Left colon (tissue), 2 donors: Measurements from ENCODE around the gene SLC17A9. TPM values are rescaled to one million over a fixed set of nuclear protein-coding genes. Genes with fewer than 3 reads are reported as not detected.

Experiments used
- ATAC-seq: fragments of 200-7000 bp; cut with Tn5 transposase; one replicate; pipeline ENCODE4 v1.9.1; 2020; ENCODE audit warnings: mild to moderate bottlenecking, moderate library complexity
- DNase-seq, 2 donors: peaks; one replicate each; pipeline ENCODE4 v3.0.0-alpha.2; 2020
- intact Hi-C, 2 donors: fragments of 100-400 bp; cut with DNase I in 1 of 2; cut with micrococcal nuclease in 1 of 2; formaldehyde crosslinking; loops; one replicate each; pipeline versions ENCODE4 v1.11.2 to v1.14.0; 2022; cut with DNase I, micrococcal nuclease
- total RNA-seq, 2 donors: library from RNA; stranded (reverse); fragmentation: NEBNext Ultra II Directional; extraction: Animal tissue kit (Norgen Biotek cat#: 25700); gene quantifications; one replicate each; pipeline ENCODE4 v1.2.1, GENCODE V29; 2021
- donor health status: DM: no; HTN: no; CAD: no.
- donor health status: DM: yes; HTN: yes; CAD: no.

The SLC17A9 gene
- total RNA-seq, 2 donors from 2014 or later, result 17.7 to 28.1 TPM

DNA sequence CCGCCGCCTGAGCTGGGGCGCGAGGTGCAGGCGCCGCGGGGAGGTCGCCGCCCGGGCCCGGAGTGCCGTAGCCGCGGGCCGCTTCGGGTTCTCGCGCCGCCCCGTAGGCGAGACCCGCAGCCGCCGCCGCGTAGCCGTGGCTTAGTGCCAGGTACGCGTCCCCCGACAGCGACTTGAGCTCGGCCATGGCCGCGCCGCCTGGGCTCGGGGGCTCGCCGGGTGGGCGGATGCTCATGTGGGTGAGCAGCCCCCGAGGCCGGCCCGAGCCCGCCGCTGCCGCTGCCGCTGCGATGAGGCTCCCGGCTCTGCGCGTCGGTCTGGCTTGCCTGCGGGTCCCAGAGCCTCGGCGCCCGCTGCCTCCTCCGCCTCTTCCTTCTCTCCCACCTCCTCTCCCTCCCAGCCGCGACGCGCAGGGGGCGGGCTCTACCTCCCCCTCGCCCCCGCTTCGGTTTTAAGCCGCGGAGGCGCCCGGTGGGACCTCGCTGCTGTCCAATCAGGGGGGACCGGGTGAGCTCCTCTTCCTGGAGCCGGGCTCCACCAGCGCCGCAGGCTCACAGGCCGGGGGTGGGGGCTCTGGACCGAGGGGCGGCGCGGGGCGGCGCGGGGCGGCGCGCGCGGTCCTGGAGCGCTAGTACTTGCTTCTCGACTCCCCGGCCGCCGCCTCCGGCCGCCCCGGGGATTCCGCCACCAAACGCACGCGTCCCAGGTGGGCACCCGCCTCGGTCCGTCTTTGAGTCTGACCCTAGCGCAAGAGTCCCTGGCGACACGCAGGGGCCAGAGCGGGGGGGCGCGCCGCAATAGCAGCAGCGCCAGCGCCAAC is 54.2 kb downstream of the SLC17A9 start, which contains the start of gene BHLHE23:
BHLHE23 (minus strand) TSS at position 425 of the 820 bp plus-strand sequence; CDS start at position 235, 190 bp downstream.
- DNase-seq (no peak), ATAC-seq (no peak)
- intact Hi-C loops, result loop anchor here in 1 of 2 donors (10.0 kb wide), 1 partner anchor 112 kb away; no protein-coding TSS in a partner anchor

DNA sequence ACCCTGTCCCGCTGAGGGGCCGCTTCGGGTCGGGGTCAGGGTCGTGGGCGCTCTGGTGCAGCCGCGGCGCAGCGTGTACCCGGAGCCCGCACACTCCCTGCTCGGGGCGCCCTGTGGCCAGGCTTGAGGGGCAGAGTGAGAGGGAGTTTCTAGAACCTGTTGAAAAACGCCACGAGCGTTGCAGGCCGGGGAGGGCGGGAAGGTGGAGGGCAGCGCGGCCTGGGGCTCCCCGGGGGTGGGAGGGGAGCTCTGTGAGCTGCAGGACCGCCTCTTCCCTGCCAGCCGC is 54.8 kb downstream of the SLC17A9 start:
- DNase-seq (no peak), ATAC-seq (no peak)
- intact Hi-C loops, result loop anchor here in 1 of 2 donors (10.0 kb wide), 1 partner anchor 113 kb away; no protein-coding TSS in a partner anchor

DNA sequence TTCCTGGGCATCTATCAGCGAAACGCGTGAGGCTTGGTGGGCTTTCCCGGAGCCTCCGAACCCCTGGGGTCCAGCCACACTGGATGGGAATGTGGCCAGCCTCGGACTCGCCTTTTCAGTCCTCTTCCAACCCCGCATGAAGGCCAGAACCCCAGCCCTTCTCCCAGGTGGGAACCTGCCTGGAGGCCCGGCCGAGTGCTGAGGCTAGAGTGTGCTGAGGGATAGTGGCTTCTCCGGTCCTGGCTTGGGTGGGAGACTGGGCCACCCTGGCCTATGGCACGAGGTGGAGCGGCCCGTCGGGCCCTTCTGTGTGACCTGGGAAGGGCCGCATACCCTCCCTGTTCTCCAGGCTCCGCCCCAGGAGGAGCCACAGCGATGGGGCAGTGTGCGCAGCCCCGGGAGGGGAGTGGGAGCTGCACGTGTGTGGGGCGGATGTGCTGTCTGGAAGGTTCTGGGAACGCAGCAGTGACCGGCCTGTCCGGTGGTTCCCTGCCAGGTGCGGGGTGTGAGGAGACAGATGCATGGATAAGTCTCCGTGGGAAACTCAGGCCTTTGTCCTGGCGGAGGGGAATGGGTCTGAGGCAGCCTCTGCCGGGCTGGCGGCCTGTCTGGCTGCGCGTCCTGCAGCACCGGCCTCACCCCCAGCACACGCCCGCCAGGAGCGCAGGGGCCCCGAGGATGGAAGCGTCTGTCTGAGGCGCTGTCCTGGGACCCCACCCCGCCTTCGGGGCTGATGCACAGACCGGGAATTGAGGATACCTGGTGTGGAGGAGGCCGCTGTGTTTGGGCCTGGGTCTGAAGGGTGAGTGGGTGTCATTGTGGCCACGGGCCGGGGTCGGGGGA is 55.4 kb downstream of the SLC17A9 start:
- ATAC-seq, result no peak
- no peak for DNase-seq
- intact Hi-C loops, result loop anchor here in 1 of 2 donors (10.0 kb wide), 1 partner anchor 113 kb away; no protein-coding TSS in a partner anchor

DNA sequence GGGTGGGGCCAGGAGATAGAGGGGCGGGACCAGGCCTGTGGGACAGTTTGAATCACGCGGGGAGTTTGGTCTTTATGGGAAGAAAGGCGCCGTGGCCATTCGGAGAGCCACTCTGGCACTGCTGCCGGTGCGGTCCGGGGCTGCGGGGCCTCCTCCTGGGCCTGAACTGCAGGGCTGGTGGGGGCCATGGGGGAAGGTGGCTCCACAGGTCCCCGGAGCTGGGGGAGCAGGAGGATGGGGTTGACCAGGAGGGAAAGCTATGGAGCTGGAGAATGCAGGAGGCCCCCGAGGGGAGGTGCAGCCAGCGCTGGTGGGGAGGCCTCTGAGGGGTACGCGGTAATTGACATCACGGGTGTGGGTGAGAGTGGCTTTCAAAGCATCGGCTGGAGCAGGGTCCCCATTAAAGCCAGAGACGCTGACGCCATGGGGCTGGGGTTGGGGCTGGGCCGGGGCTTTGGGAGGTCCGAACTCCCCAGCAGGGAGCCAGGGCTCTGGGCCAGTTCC is 56.1 kb downstream of the SLC17A9 start:
- peak; percentile 6 for ATAC-seq
- DNase-seq, result no peak
- intact Hi-C loops, result loop anchor here in 1 of 2 donors (10.0 kb wide), 1 partner anchor 114 kb away; no protein-coding TSS in a partner anchor

DNA sequence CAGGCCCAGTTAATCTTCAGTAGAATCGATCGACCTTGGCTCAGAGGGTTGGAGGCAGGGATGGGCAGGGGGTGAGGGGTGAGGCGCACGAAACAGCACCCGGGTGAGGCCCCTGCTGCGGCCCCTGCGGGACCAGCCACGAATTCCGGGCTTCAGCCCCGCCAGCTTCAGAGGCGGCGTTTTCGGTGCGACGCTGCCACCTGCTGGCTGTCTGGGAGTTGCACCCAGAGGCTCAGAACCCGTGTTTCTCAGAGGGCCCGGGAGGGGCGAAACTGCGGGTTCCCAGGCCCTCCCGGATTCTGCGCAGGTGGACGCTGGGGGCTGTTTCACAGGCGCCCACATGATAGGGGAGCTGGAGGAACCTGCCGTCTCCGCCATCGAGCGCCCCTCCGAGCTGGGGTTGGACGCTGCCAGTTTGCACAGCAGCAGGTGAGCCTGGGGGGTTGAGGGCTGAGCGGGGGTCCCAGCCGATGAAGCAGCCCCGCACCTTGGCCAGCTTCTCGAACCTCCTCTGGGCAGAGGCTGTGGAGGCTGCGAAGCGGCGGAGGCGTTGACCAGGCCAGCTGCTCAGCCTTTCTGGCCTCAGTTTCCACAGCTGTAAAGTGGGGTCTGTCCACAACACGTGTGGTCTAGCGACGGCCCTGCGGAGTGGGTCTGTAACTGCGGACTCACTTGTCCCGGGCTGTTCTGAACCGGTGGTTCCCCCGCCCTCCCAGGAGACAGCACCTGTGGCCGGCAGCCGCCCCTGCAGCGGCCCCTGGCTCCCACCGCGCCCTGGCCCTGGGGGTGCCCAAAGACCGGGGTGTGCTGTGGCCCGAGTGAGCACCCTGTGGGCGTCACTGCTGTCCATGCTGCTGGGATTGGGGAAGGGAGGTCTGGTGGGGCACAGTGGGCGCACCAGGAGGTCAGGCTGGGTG is 56.8 kb downstream of the SLC17A9 start:
- ATAC-seq, result peak; percentile 89
- peak; percentile 43 to 83 for DNase-seq
- intact Hi-C loops, result loop anchor here in 1 of 2 donors (10.0 kb wide), 1 partner anchor 115 kb away; no protein-coding TSS in a partner anchor

DNA sequence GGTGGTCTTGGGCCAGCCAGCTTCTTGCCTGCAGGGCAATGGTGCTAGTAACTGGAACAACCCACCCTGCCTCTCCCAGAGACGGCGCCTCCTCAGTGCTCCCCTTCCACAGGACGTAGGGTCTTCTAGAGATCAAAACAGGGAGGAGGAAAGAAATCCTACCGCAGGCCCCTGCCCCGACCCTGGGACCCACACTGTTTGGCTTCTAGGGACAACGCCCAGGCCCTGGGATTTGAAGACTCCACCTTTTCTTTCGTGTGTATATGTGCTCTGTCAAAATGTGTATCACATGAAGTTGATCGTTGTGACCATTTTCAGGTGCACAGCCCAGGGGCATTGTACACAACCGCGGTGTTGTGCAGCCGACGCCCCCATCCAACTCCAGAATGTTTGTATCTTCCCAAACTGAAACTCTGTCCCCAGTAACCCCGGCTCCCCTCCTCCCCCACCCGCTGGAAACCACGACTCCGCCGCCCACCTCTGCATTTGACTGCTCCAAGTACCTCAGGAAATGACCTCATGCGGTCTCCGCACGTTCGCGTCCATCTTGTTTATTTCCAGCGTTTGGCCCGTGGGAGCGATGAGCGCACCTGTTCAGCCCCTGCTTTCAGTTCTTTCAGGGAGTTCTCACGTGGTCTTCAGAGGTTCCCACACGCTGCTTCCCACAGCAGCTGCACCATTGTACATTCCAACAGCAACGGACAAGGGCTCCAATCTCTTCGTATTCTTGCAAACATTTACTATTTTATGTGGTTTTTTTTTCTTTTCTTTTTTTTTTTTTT is 57.7 kb downstream of the SLC17A9 start:
- DNase-seq, result peak; percentile 37 to 50
- intact Hi-C loops, result loop anchor here in 1 of 2 donors (10.0 kb wide), 1 partner anchor 115 kb away; no protein-coding TSS in a partner anchor

DNA sequence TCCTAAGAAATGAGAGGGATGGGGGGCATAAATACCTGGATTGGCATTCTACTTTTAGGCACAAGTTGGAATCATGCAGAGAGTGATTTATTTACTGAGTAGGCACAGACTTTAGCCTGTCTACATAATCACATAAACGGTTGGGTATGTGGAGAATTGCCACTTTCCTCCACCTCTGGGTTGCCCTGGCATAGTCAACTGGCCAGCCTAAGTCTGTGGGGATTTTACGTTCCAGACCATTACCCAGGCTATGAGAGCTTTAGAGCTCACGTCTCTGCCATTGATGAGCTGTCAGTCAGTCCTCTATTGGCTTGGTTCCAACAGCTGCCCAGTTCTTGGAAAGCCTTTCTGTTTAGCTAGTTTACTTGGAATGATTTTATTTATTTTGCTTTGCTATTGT is 59.3 kb downstream of the SLC17A9 start:
- no peak for DNase-seq
- intact Hi-C loops, result no loop called here
- no peak for ATAC-seq

More for the DNA sequence above, 57.7 kb downstream of the SLC17A9 start:
- peak; percentile 13 for ATAC-seq

DNA sequence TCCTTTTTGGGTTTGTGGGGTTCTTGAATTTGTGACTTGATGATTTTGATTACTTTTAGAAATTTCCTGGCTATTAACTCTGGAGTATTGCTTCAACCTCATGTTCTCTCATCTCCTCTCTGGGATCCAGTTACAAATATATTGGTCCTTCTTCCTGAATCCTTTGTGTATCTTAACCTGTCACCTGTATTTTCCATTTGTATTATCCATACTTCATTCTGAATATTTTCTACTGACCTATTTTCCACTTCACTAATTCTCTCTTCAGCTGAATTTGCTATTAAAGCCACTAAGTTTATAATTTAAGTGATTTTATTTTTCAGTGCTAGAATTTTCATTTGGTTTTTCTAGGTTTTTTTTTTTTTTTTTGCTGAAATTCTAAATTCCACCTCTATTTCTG is 60.7 kb downstream of the SLC17A9 start:
- DNase-seq (no peak), ATAC-seq (no peak)
- intact Hi-C loops, result no loop called here

DNA sequence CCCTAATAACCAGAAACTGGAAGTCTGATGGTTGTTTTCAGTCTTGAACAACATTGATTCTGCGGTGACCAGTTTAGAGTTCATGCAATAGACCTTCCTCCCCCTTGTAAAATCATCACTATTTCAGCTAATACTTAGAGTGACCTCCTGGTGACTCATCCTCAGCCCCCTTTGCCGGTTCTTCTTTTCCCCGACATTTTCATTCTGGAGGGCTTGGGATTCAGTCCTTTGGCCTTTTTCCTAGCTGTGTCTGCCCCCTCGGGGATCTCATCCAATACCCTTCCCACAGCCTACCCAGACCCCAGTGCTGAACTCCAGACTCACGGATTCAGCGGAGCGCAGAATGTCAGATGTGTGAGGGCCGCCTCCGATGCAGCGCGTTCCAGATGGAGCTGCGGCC is 61.8 kb downstream of the SLC17A9 start:
- ATAC-seq (no peak), DNase-seq (no peak)
- intact Hi-C loops, result no loop called here

DNA sequence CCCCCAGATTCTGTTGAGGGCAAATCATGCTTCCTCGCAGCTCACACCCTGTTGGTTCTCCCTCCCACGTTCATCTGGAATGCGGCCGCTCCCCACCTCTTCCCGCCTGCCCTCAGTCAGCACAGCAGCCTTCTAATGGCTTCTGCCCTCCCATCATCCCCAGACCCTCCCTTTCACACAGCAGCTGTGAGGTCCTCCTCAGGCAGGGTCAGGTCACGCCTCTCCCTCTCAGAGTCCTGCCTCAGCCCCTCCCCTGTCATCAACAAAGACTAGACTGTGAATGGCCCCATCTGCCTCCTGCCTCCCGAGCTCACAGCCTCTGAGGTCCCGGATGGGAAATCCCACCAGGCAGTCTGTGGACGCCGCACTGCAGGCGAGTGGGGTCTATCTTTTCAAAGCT is 62.2 kb downstream of the SLC17A9 start:
- no peak for DNase-seq
- ATAC-seq, result no peak
- intact Hi-C loops, result no loop called here

DNA sequence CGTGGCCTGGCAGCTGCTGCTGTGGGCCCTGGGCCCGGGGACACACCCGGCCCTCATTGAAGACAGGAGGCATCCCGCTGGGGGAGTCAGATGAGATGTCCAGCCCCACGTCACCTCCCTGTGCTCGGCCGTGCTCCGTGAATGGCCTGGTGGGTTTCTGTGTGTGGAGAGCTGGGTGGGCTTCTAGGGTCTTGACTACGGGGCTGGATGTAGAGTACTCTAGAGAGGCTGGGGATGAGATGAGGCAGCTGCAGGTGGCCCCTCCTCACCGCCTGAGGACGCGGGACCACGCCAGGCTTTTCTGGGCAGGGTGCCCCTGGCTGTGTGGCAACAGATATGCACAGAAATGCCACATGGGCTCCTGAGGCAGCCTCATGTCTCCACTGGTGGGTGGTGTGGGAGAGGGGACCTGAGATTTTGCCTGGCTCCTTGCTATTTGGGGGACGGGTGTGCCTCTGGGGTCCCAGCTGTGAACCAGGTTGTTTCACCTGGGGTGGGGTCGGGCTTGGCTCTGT is 62.7 kb downstream of the SLC17A9 start:
- no peak for ATAC-seq
- intact Hi-C loops, result no loop called here
- DNase-seq, result no peak

DNA sequence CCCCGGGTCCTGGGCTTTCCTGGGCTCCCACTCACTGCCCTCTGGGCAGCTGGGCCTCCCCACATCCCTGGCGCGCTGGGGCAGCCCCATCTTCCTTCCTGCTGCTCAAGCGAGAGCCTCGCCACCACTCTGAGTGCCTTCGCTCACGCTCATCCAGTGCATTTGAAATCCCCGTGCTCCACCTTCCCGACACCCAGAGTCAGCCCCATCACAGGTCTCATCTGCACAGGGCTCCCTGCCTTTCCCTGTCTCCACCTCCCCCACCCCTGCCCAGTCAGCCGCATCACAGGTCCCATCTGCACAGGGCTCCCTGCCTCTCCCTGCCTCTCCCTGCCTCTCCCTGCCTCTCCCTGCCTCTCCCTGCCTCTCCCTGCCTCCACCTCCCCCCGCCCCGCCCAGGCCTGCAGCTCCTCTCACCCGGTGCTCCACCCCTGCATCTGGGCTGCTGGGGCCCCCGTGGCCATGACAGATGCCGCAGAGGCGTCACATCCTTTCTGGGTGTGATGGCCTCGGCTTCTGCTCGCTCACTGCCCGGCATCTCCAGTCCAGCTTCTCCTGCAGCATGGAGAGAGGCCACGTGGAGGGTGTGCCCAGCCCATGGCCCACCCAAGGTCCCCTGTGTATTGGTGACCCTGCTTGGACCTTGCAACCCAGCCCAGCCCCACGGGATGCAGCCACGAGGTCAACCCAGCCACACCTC is 63.3 kb downstream of the SLC17A9 start:
- no peak for ATAC-seq
- no peak for DNase-seq
- intact Hi-C loops, result no loop called here

DNA sequence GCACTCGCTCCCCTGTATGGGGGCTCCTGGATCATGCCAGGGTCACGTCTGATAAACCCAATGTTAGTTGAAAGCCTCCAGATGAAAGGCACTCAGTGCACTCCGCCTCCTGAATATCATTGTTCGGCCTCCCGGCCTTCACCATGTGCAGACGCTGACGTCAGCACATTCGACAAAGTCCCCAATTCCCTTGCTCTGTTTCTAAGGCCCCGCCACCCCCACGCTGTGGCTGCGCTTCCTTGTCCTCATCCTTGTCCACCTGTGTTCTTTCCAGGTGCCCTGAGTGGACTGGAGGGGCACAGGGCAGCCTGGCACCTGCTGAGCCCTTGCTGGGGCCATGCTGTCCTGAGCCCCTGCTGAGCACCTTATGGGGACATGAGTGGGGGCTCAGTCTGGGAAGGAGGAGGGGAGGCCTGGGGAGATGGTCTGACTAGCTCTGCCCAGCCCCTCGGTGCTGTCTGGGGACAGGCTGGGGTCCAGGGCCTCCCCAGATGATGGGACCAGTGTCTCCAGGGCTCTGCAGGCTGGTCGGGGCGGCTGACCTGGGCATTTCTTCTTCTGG is 64.1 kb downstream of the SLC17A9 start:
- DNase-seq, result no peak
- intact Hi-C loops, result no loop called here
- ATAC-seq, result no peak

DNA sequence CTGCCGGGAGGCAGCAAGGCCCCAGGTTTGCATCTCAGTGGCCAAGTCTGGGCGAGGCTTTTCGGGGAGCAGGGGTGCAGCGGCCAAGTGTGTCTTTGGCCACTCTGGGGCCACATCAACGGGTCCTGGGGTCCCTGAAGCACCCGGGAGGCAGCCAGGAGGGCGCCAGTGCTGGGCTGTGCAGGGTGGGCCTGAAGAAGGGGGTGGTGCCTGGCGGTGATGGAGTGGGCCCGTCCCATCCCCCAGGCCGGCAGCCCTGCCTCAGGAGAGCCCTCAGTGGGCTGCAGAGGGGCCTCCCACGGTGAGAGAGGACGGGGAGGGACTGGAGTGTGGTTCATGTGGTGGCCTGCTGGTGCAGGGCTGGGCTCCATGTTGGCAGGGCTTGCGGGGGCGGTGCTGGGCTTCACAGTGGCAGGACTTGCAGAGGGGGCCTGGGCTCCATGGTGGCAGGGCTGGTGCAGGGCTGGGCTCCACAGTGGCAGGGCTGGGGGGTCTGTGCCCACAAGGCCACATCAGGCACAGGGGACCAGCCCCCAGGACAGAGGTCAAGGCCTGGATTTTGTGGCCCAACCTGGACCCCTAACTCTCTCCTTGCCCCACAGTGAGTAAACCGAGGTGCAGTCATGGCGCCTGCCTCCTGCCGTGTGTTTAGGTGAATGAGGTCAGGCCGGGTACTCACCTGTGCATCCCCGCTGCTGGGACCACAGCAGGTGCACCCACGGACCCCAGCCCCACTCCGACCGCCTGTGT is 64.7 kb downstream of the SLC17A9 start:
- ATAC-seq, result no peak
- intact Hi-C loops, result no loop called here
- no peak for DNase-seq

DNA sequence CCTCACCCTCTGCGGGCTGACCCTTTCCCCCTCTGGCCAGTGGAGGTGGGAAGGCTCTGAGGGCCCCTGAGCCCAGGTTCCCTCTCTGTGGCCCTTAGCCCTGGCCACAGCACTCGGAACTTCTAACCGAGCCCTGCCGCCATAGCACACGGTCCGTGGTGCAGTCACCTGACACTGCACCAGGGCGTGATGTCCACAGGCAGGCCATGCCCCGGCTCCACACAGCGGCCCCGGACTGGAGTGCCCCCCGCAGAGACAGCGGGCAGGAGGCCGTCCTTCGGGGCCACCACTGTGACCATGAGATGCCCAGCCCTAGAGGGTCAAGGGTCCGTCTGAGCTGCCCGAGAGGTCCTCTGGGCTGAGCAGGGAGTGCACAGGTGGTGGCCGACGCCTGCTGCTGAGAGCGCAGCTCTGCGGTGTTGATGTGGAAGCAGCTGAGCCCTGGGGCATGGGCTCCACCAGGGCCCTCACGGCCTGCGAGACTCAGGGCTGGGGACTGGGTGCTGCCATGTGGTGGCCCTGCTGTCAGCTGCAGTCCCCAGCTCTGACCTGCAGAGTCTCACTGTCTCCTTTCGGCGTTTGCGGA is 65.4 kb downstream of the SLC17A9 start:
- no peak for DNase-seq
- no peak for ATAC-seq
- intact Hi-C loops, result no loop called here
